SK-N-SH (cell line): ENCODE measurements around the gene ALOX5AP. TPM values are rescaled to one million over a fixed set of nuclear protein-coding genes. Genes with fewer than 3 reads are reported as not detected.

ENCODE experiments used
- CTCF ChIA-PET: fragments of 300-600, 350-600 bp; formaldehyde crosslinking; extraction: SDS; loops from one replicate; lab custom pipeline; 2021; lab: Yijun Ruan, JAX
- POLR2A ChIA-PET: fragments of 350-600 bp; sonication (Branson Sonifier 250); formaldehyde crosslinking; extraction: SDS; loops from one replicate; lab custom pipeline; 2020; ENCODE audit warnings: antibody characterized with exemption, inconsistent platforms; lab: Yijun Ruan, JAX
- DNase-seq: peaks from one replicate; pipeline ENCODE4 v3.0.0; 2012
- H2AFZ ChIP-seq: fragments of 200-600 bp; sonication (generic); 2 replicates; pipeline ENCODE4 v1.8.1; 2016; ENCODE audit warnings: antibody characterized with exemption, mild to moderate bottlenecking, low read depth
- H3F3A ChIP-seq: fragments of 200-600 bp; sonication (generic); replicated peaks from 2 replicates; pipeline ENCODE3; 2016; ENCODE audit warnings: antibody characterized with exemption, mild to moderate bottlenecking; ENCODE audit not compliant: insufficient read depth
- H3K27ac ChIP-seq, 2 experiments: fragments of 200-500 bp in 1 of 2; fragments of 200-600 bp in 1 of 2; sonication (Bioruptor generic) in 1 of 2; sonication (generic), shearing (Covaris generic) in 1 of 2; 2 replicates each; pipeline versions ENCODE4 v1.5.1 to v1.6.1; 2014 to 2016; ENCODE audit warnings: low read depth in 2 of 2, inconsistent platforms in 1 of 2, low read length in 1 of 2, mild to moderate bottlenecking in 1 of 2, mixed read lengths in 1 of 2
- H3K27me3 ChIP-seq: fragments of 200-600 bp; sonication (generic), shearing (Covaris generic); 2 replicates; pipeline ENCODE4 v1.6.1; 2016; ENCODE audit warnings: mixed run types; ENCODE audit not compliant: insufficient read depth
- H3K36me3 ChIP-seq, 2 experiments: fragments of 200-500 bp in 1 of 2; fragments of 200-600 bp in 1 of 2; sonication (Bioruptor generic) in 1 of 2; sonication (generic) in 1 of 2; replicated peaks in 1 of 2; 2 replicates each; pipeline versions ENCODE3 to v1.5.1; 2014 to 2016; ENCODE audit warnings: low read length in 1 of 2, mild to moderate bottlenecking in 1 of 2; ENCODE audit not compliant: insufficient read depth in 2 of 2, control insufficient read depth in 1 of 2
- H3K4me1 ChIP-seq, 2 experiments: fragments of 200-500 bp in 1 of 2; fragments of 200-600 bp in 1 of 2; sonication (Bioruptor generic) in 1 of 2; sonication (generic), shearing (Covaris generic) in 1 of 2; 2 replicates each; pipeline versions ENCODE4 v1.5.1 to v1.6.1; 2014 to 2016; ENCODE audit warnings: low read depth in 1 of 2, low read length in 1 of 2, mixed run types in 1 of 2; ENCODE audit not compliant: insufficient read depth in 2 of 2, control insufficient read depth in 1 of 2
- H3K4me2 ChIP-seq: fragments of 200-600 bp; sonication (generic), shearing (Covaris generic); 2 replicates; pipeline ENCODE4 v1.6.1; 2017; ENCODE audit warnings: mixed run types
- H3K4me3 ChIP-seq, 2 experiments: fragments of 200-500 bp in 1 of 2; fragments of 200-600 bp in 1 of 2; sonication (Bioruptor generic) in 1 of 2; sonication (generic), shearing (Covaris generic) in 1 of 2; 2 replicates each; pipeline versions ENCODE4 v1.5.1 to v1.8.1; 2014 to 2016; ENCODE audit warnings: low read depth in 2 of 2, inconsistent platforms in 1 of 2, low read length in 1 of 2, mild to moderate bottlenecking in 1 of 2, mixed read lengths in 1 of 2, moderate library complexity in 1 of 2
- H3K79me2 ChIP-seq: fragments of 200-600 bp; sonication (generic); 2 replicates; pipeline ENCODE4 v1.8.1; 2017; ENCODE audit warnings: mild to moderate bottlenecking; ENCODE audit not compliant: insufficient read depth
- H3K9ac ChIP-seq: fragments of 200-600 bp; sonication (generic); 2 replicates; pipeline ENCODE4 v1.6.1; 2017; ENCODE audit warnings: mixed run types
- H3K9me2 ChIP-seq: fragments of 200-600 bp; sonication (generic); 2 replicates; pipeline ENCODE4 v1.6.1; 2017; ENCODE audit warnings: mixed run types
- H3K9me3 ChIP-seq: fragments of 200-600 bp; sonication (generic); 2 replicates; pipeline ENCODE4 v1.6.1; 2017; ENCODE audit warnings: mixed run types, mild to moderate bottlenecking, moderate library complexity
- H4K20me1 ChIP-seq: fragments of 200-600 bp; sonication (generic); 2 replicates; pipeline ENCODE4 v1.6.1; 2017; ENCODE audit warnings: mild to moderate bottlenecking, mixed run types; ENCODE audit not compliant: insufficient read depth
- EP300 ChIP-seq, 2 experiments: IDR thresholded peaks; 2 replicates each; pipeline versions ENCODE4 v1.4.0 to v1.6.1; 2012; ENCODE audit warnings: borderline replicate concordance in 1 of 2, low read depth in 1 of 2, low read length in 1 of 2
- EZH2phosphoT487 ChIP-seq: fragments of 200-600 bp; sonication (generic); IDR thresholded peaks from 2 replicates; pipeline ENCODE4 v1.6.1; 2017; ENCODE audit warnings: low read depth, mixed run types, mild to moderate bottlenecking, antibody characterized with exemption, moderate library complexity, borderline replicate concordance
- GABPA ChIP-seq: IDR thresholded peaks from 2 replicates; pipeline ENCODE4 v1.4.0; 2012; ENCODE audit warnings: low read depth, mild to moderate bottlenecking
- GATA2 ChIP-seq: sonication (generic); formaldehyde crosslinking; IDR thresholded peaks from 2 replicates; pipeline ENCODE4 v1.5.0; 2020; ENCODE audit warnings: mild to moderate bottlenecking, missing genetic modification reagents
- MEF2A ChIP-seq: IDR thresholded peaks from 2 replicates; pipeline ENCODE4 v1.4.0; 2012; ENCODE audit warnings: low read depth, borderline replicate concordance
- NFIC ChIP-seq: IDR thresholded peaks from 2 replicates; pipeline ENCODE4 v1.4.0; 2012; ENCODE audit warnings: borderline replicate concordance
- REST ChIP-seq: IDR thresholded peaks from 2 replicates; pipeline ENCODE4 v1.6.1; 2012; ENCODE audit warnings: mild to moderate bottlenecking, low read depth, low read length, moderate library complexity
- SIN3A ChIP-seq: IDR thresholded peaks from 2 replicates; pipeline ENCODE4 v1.6.1; 2012; ENCODE audit warnings: low read depth, mild to moderate bottlenecking, low read length, moderate library complexity, borderline replicate concordance
- SMC3 ChIP-seq: IDR thresholded peaks from 2 replicates; pipeline ENCODE4 v1.6.1; 2012; ENCODE audit warnings: low read depth, low read length, improper control_type of control experiment
- TEAD4 ChIP-seq: IDR thresholded peaks from 2 replicates; pipeline ENCODE4 v1.4.0; 2012; ENCODE audit warnings: mild to moderate bottlenecking, borderline replicate concordance; ENCODE audit not compliant: insufficient read depth
- USF2 ChIP-seq: fragments of 150-350 bp; IDR thresholded peaks from 2 replicates; pipeline ENCODE4 v1.6.1; 2017; ENCODE audit warnings: antibody characterized with exemption, low read length, low read depth, borderline replicate concordance
- WGBS: methylation state at CpG from one replicate; pipeline ENCODE4 v1.1.6; 2017; ENCODE audit warnings: low lambda C conversion rate; 5-methylcytosine and 5-hydroxymethylcytosine counted together
- polyA plus RNA-seq, 3 experiments: library from polyadenylated mRNA; depleted of rRNA; stranded (reverse); fragments of >200 nt; gene quantifications; 2 replicates each; pipeline ENCODE4 v1.2.3, GENCODE V29; 2012
- TF ChIP-seq, protein P1 (sequence below): IDR thresholded peaks from 2 replicates; pipeline ENCODE4 v1.4.0; 2012; ENCODE audit warnings: low read depth, borderline replicate concordance

The ALOX5AP gene
- polyA plus RNA-seq, 1 of the 3 experiments (the other 2 are of a cell fraction), result 1.3 TPM

GRCh38 chr13:30732046-30732390 is 3.3 kb upstream of the ALOX5AP start:
- Histone ChIP-seq H3K36me3 (no peaks in the 10 kb centered on the region), H3K27me3 (no peaks in the 10 kb centered on the region), H3K4me2 (no peak overlapping the region), H3K4me1 (peaks cover 0 to 11% of the 10 kb centered on the region in 2 experiments; a peak in 3 of 4 replicates), H3K79me2 (no peaks in the 10 kb centered on the region), H3K9me2 (no peaks in the 10 kb centered on the region), H3F3A (no peaks in the 10 kb centered on the region), H3K27ac (no peak overlapping the region), H3K9ac (no peak overlapping the region), H3K9me3 (0 out of 2 replicates have a peak, but pooled peaks cover 3% of the 10 kb centered on the region), H2AFZ (no peak overlapping the region), H3K4me3 (no peak overlapping the region), H4K20me1 (no peaks in the 10 kb centered on the region)
- TF ChIP-seq SIN3A (no peak), EZH2phosphoT487 (no peak), MEF2A (no peak), USF2 (no peak), REST (no peak), TEAD4 (no peak), SMC3 (no peak), NFIC (no peak), EP300 (IDR thresholded peaks at IDR 0.05; ENCODE audit: borderline replicate concordance in 1 of 2, low read depth in 1 of 2, low read length in 1 of 2) (no peak), GATA2 (CRISPR knock-in tag) (no peak), GABPA (no peak)
- TF ChIP-seq, protein P1, sequence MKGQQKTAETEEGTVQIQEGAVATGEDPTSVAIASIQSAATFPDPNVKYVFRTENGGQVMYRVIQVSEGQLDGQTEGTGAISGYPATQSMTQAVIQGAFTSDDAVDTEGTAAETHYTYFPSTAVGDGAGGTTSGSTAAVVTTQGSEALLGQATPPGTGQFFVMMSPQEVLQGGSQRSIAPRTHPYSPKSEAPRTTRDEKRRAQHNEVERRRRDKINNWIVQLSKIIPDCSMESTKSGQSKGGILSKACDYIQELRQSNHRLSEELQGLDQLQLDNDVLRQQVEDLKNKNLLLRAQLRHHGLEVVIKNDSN, result no peak
- DNase-seq, result no peak
- 86% methylated on average over 19 of the region's 21 CpGs for WGBS
- POLR2A ChIA-PET, result no interaction called here
- CTCF ChIA-PET, result interaction anchor here (0.6 kb wide), 1 partner anchor 95 kb away, joined by 3 read pairs; no protein-coding TSS in a partner anchor
